IMR-90 (cell line): ENCODE results near the gene C12orf75. TPM values are rescaled to one million over a fixed set of nuclear protein-coding genes. Genes with fewer than 3 reads are reported as not detected.

Experiments used
- ATAC-seq: fragments of 200-7000 bp; cut with Tn5 transposase; 2 replicates; pipeline ENCODE4 v1.9.1; 2020; ENCODE audit warnings: low read depth, mild to moderate bottlenecking, moderate library complexity
- BruUV-seq: library from RNA; stranded (reverse); fragments of 400-500 nt; replicated peaks from 2 replicates; lab custom pipeline; 2021; lab: Mats Ljungman, UMichigan
- CTCF ChIA-PET: fragments of 300-600 bp; formaldehyde crosslinking; extraction: SDS; loops from one replicate; lab custom pipeline; 2021; ENCODE audit warnings: antibody characterized with exemption; lab: Yijun Ruan, JAX
- POLR2A ChIA-PET: fragments of 300-600 bp; sonication (Branson Sonifier 250); formaldehyde crosslinking; loops from one replicate; lab custom pipeline; 2022; ENCODE audit warnings: antibody characterized with exemption; ENCODE audit not compliant: unreplicated experiment; lab: Charles Lee
- DNase-seq: peaks from one replicate; pipeline ENCODE4 v3.0.0; 2013
- H2AFZ ChIP-seq: replicated peaks from 2 replicates; pipeline ENCODE3; 2013; ENCODE audit warnings: low read length, mild to moderate bottlenecking; ENCODE audit not compliant: poor library complexity
- H2AK5ac ChIP-seq: 2 replicates; pipeline ENCODE4 v1.6.1; 2013; ENCODE audit warnings: low read depth, low read length, inconsistent platforms
- H2AK9ac ChIP-seq: replicated peaks from 2 replicates; pipeline ENCODE3; 2013; ENCODE audit warnings: mild to moderate bottlenecking, low read depth, low read length, moderate library complexity; ENCODE audit not compliant: poor library complexity
- H2BK120ac ChIP-seq: 2 replicates; pipeline ENCODE4 v1.6.1; 2013; ENCODE audit warnings: low read depth, low read length, inconsistent platforms
- H2BK15ac ChIP-seq: 3 replicates; pipeline ENCODE4 v1.6.1; 2013; ENCODE audit warnings: low read depth, low read length, inconsistent platforms
- H2BK20ac ChIP-seq: 2 replicates; pipeline ENCODE4 v1.6.1; 2013; ENCODE audit warnings: low read depth, mild to moderate bottlenecking, inconsistent platforms, low read length, moderate library complexity
- H2BK5ac ChIP-seq: 2 replicates; pipeline ENCODE4 v1.6.1; 2013; ENCODE audit warnings: mild to moderate bottlenecking, low read depth, low read length, inconsistent platforms; ENCODE audit not compliant: poor library complexity, severe bottlenecking
- H3K14ac ChIP-seq: replicated peaks from 2 replicates; pipeline ENCODE4 v1.6.1; 2013; ENCODE audit warnings: low read depth, low read length, inconsistent platforms
- H3K18ac ChIP-seq: 2 replicates; pipeline ENCODE4 v1.6.1; 2013; ENCODE audit warnings: low read depth, low read length, control low read depth
- H3K23ac ChIP-seq: 2 replicates; pipeline ENCODE4 v1.6.1; 2013; ENCODE audit warnings: low read depth, low read length, inconsistent platforms
- H3K27ac ChIP-seq: 2 replicates; pipeline ENCODE4 v1.5.1; 2013; ENCODE audit warnings: mild to moderate bottlenecking, control low read depth, low read length; ENCODE audit not compliant: insufficient read depth
- H3K27me3 ChIP-seq: 2 replicates; pipeline ENCODE4 v1.6.1; 2013; ENCODE audit warnings: low read length; ENCODE audit not compliant: control insufficient read depth, insufficient read depth
- H3K36me3 ChIP-seq: 2 replicates; pipeline ENCODE4 v1.6.1; 2013; ENCODE audit warnings: low read length, mixed read lengths; ENCODE audit not compliant: control insufficient read depth, insufficient read depth
- H3K4ac ChIP-seq: 2 replicates; pipeline ENCODE4 v1.6.1; 2013; ENCODE audit warnings: low read depth, low read length, inconsistent platforms
- H3K4me1 ChIP-seq: 2 replicates; pipeline ENCODE4 v1.6.1; 2013; ENCODE audit warnings: low read length, mixed read lengths; ENCODE audit not compliant: control insufficient read depth, insufficient read depth
- H3K4me2 ChIP-seq: 2 replicates; pipeline ENCODE4 v1.6.1; 2013; ENCODE audit warnings: low read depth, mild to moderate bottlenecking, control low read depth, low read length, moderate library complexity
- H3K4me3 ChIP-seq: 2 replicates; pipeline ENCODE4 v1.5.1; 2013; ENCODE audit warnings: low read depth, mild to moderate bottlenecking, control low read depth, low read length, moderate library complexity; ENCODE audit not compliant: insufficient read depth
- H3K56ac ChIP-seq: 2 replicates; pipeline ENCODE4 v1.6.1; 2013; ENCODE audit warnings: low read length, inconsistent platforms; ENCODE audit not compliant: insufficient read depth; ENCODE audit errors: extremely low read depth
- H3K79me1 ChIP-seq, 2 experiments: 2 replicates each; pipeline ENCODE4 v1.6.1; 2013; ENCODE audit warnings: low read length in 2 of 2, inconsistent platforms in 1 of 2, low read depth in 1 of 2
- H3K9ac ChIP-seq: 2 replicates; pipeline ENCODE4 v1.6.1; 2013; ENCODE audit warnings: low read depth, low read length, control low read depth
- H3K9me1 ChIP-seq: 2 replicates; pipeline ENCODE4 v1.6.1; 2013; ENCODE audit warnings: low read length, inconsistent platforms; ENCODE audit not compliant: insufficient read depth
- H3K9me3 ChIP-seq: 2 replicates; pipeline ENCODE4 v1.6.1; 2013; ENCODE audit warnings: low read length; ENCODE audit not compliant: control insufficient read depth, insufficient read depth
- H4K20me1 ChIP-seq: 2 replicates; pipeline ENCODE4 v1.6.1; 2013; ENCODE audit warnings: low read length, inconsistent platforms; ENCODE audit not compliant: insufficient read depth
- H4K5ac ChIP-seq: 2 replicates; pipeline ENCODE4 v1.6.1; 2013; ENCODE audit warnings: mild to moderate bottlenecking, low read depth, low read length, control low read depth
- H4K8ac ChIP-seq, 2 experiments: 2 replicates each; pipeline ENCODE4 v1.6.1; 2013; ENCODE audit warnings: low read depth in 2 of 2, low read length in 2 of 2, control low read depth in 1 of 2, inconsistent platforms in 1 of 2
- H4K91ac ChIP-seq: 2 replicates; pipeline ENCODE4 v1.6.1; 2013; ENCODE audit warnings: low read depth, low read length, inconsistent platforms; ENCODE audit not compliant: insufficient read depth
- CEBPB ChIP-seq: IDR thresholded peaks from 2 replicates; pipeline ENCODE4 v1.6.1; 2012; ENCODE audit warnings: low read depth, low read length, improper control_type of control experiment
- FOS ChIP-seq: fragments of 150-350 bp; IDR thresholded peaks from 2 replicates; pipeline ENCODE4 v1.6.1; 2016; ENCODE audit warnings: low read depth, low read length
- WGBS, 2 experiments: methylation state at CpG; one replicate each; pipeline versions ENCODE4 v1.1.5 to v1.1.7; 2013; ENCODE audit warnings: missing lambda C conversion rate in 2 of 2; ENCODE audit not compliant: insufficient read length in 1 of 2; ENCODE audit errors: extremely low coverage in 2 of 2; 5-methylcytosine and 5-hydroxymethylcytosine counted together
- dilution Hi-C: fragments of 300-500 bp; cut with HindIII; formaldehyde crosslinking; loops from one replicate; pipeline ENCODE4 v1.14.3; 2018; ENCODE audit warnings: low sequenced_read_pairs; ENCODE audit not compliant: unreplicated experiment
- in situ Hi-C: fragments of 300-500 bp; cut with MboI; formaldehyde crosslinking; loops from 3 replicates; pipeline ENCODE4 v1.14.3; 2019; ENCODE audit warnings: low sequenced_read_pairs, inconsistent platforms, mixed read lengths
- intact Hi-C: fragments of 100-400 bp; cut with micrococcal nuclease; formaldehyde crosslinking; loops from 2 replicates; pipeline ENCODE4 v1.10.0; 2022
- polyA plus RNA-seq, 3 experiments: library from polyadenylated mRNA; depleted of rRNA; stranded (reverse); fragments of >200 nt; gene quantifications; 2 replicates each; pipeline ENCODE4 v1.2.3, GENCODE V29; 2012; ENCODE audit warnings: low replicate concordance in 1 of 3
- total RNA-seq: library from RNA; depleted of rRNA; stranded (reverse); fragments of >200 nt; gene quantifications from 2 replicates; pipeline ENCODE4 v1.2.3, GENCODE V29; 2012

The C12orf75 gene
- total and polyA plus RNA-seq, 2 of the 4 experiments (the other 2 are of a cell fraction): 145 to 278 TPM

- peak overlapping the region; percentile 24; the same call in 1 of the 2 replicates for H4K5ac ChIP-seq
- intact Hi-C loops: loop anchor here (5.0 kb wide), 1 partner anchor 34 kb away; no protein-coding TSS in a partner anchor
- POLR2A ChIA-PET: no interaction called here
These were observed 2.4 kb downstream of the C12orf75 start for GRCh38 chr12:105332925-105333324.

More at GRCh38 chr12:105332925-105333324, 2.4 kb downstream of the C12orf75 start:
- H3K23ac ChIP-seq: peak overlapping the region; percentile 94
- H2BK20ac ChIP-seq: peak overlapping the region; percentile 44; the same call in 1 of the 2 replicates
- H2BK15ac ChIP-seq: peak overlapping the region; percentile 2; the same call in 1 of the 3 replicates
- peak overlapping the region; percentile 39 for H4K91ac ChIP-seq
- no peaks in the 10 kb centered on the region for H3K9me3 ChIP-seq
- no peak overlapping the region for H2AK9ac ChIP-seq
- no peaks in the 10 kb centered on the region; the same call in 1 of the 2 replicates for H3K36me3 ChIP-seq
- ATAC-seq (no peak), DNase-seq (no peak)
- H3K9me1 ChIP-seq: peaks cover 13% of the 10 kb centered on the region
- peak overlapping the region in 1 of 2 experiments; percentile 41; a peak in 2 of 4 replicates for H4K8ac ChIP-seq
- peaks cover 5 to 24% of the 10 kb centered on the region in 2 experiments; a peak in 2 of 4 replicates for H3K79me1 ChIP-seq
- H2BK5ac ChIP-seq: peak overlapping the region; percentile 58
- in situ Hi-C loops (no loop called here), dilution Hi-C loops (no loop called here)
- peak overlapping the region; percentile 54 for H3K4ac ChIP-seq
- peak overlapping the region; percentile 69; the same call in 1 of the 2 replicates for H3K27ac ChIP-seq
- peaks cover 27% of the 10 kb centered on the region; the same call in 1 of the 2 replicates for H4K20me1 ChIP-seq
- no TSS peak for BruUV-seq
- no peak overlapping the region for H2AFZ ChIP-seq
- WGBS, 2 experiments: no CpG with 5 or more reads among the region's 1 CpG
- no peaks in the 10 kb centered on the region for H3K27me3 ChIP-seq
- peak overlapping the region; percentile 18; the same call in 1 of the 2 replicates for H2AK5ac ChIP-seq
- no peak overlapping the region for H3K4me3 ChIP-seq
- H2BK120ac ChIP-seq: peak overlapping the region; percentile 39
- H3K14ac ChIP-seq: peak overlapping the region; percentile 49
- TF ChIP-seq CEBPB (peak; percentile 83), FOS (no peak)
- H3K4me1 ChIP-seq: peaks cover 21% of the 10 kb centered on the region
- CTCF ChIA-PET: interaction anchor here (0.9 kb wide), 1 partner anchor 49 kb away, joined by 4 read pairs; no protein-coding TSS in a partner anchor
- H3K4me2 ChIP-seq: peak overlapping the region; percentile 88
- peak overlapping the region; percentile 1; the same call in 1 of the 2 replicates for H3K9ac ChIP-seq
- H3K18ac ChIP-seq: peak overlapping the region; percentile 76; the same call in 1 of the 2 replicates
- H3K56ac ChIP-seq: peak overlapping the region; percentile 47; the same call in 1 of the 2 replicates
